Adipose tissue (tissue), 3 donors: ENCODE measurements around the gene AMMECR1L. TPM values are rescaled to one million over a fixed set of nuclear protein-coding genes. Genes with fewer than 3 reads are reported as not detected.
A peak's percentile ranks its signal among the peaks of the same experiment; 100 is the strongest.
"Not testable (repeated sequence)": the region's sequence is repeated elsewhere in the genome, so short reads cannot be mapped to it uniquely, and the experiment has no call there.

Experiments used
- H3K27ac ChIP-seq: one replicate; pipeline ENCODE4 v1.5.1; 2013; ENCODE audit warnings: low read depth, low read length
- WGBS, 3 donors: extraction: QIAGEN DNeasy Blood & Tissue Kit; methylation state at CpG; one replicate each; pipeline ENCODE4 v1.1.7; 2013; 5-methylcytosine and 5-hydroxymethylcytosine counted together
- polyA plus RNA-seq, 3 donors: library from polyadenylated mRNA; stranded (reverse); fragments of 200-250 nt; gene quantifications; one replicate each; pipeline ENCODE4 v1.2.3, GENCODE V29; 2013
- donor health status: healthy with polysubstance abuse.
- donor health status: Bipolar disorder and iron deficiency.
- donor health status: healthy.

Gene AMMECR1L
- 10 to 100 TPM in 1 of 3 donors, 1 to 10 TPM in 2; 5.7 to 15.4 (median 9.9) TPM for polyA plus RNA-seq

DNA sequence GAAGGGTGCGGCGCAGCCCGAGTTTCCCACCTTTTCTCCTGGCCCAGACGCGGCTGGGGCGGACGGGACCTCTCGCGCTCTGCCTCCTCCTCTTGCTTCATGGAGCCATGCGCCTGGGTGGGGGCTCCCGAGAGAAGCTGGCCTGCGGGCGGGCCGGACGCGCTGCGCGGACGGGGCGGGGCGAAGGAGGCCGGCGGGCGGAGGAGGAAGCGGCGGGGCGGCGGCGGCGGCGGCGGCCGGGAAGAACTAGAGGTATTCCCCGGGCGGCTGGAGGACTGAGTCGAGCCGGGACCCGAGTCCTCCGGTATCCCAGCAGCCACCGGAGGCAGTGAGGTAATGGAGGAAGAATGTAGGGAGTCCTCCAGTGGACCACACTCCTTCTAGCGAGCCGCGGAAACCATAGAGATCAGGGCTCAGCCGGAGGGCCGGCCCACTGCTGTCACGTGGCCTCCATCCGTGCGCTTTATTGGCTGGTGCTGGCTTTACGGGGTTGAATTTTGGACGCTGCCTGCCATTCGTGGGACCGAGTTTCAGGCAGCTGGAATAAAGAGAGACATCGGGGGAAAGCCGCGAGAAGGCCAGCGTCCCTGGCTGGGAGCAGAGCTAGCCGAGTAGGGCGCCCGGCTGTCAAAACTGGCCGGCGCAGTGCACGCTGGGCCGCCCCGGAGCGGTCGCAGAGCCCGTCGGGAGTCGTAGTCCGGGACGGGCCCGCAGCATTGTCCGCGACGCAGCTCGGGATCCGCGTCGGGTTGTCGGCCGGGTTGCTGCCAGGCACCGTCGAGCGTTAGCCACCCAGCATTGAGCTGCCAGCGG, at the start of gene AMMECR1L:
Gene AMMECR1L, minus strand, starts transcription at position 177 of the 813 bp plus-strand sequence. CDS start 11,722 bp downstream, outside the sequence.
- peak within 1 kb of the TSS; percentile 25 for H3K27ac ChIP-seq
- 0% methylated on average over 29 to 62 of the region's 85 CpGs for whole genome bisulfite sequencing, 3 donors

GRCh38 chr2:127935337-127935736, 49.6 kb upstream of the AMMECR1L start:
- WGBS, 3 donors: 87 to 90% (median 88%) methylated on average over 6 of the region's 6 CpGs
- H3K27ac ChIP-seq: no peak overlapping the region

- 62 to 79% (median 64%) methylated on average over 7 of the region's 7 CpGs for WGBS, 3 donors
- H3K27ac ChIP-seq: no peak overlapping the region
Measured at GRCh38 chr2:127932199-127932876, 46.6 kb upstream of the AMMECR1L start.

GRCh38 chr2:127929449-127929848, 43.7 kb upstream of the AMMECR1L start:
- WGBS, 3 donors: 83 to 87% (median 85%) methylated on average over 1 of the region's 1 CpG
- H3K27ac ChIP-seq: no peak overlapping the region

DNA sequence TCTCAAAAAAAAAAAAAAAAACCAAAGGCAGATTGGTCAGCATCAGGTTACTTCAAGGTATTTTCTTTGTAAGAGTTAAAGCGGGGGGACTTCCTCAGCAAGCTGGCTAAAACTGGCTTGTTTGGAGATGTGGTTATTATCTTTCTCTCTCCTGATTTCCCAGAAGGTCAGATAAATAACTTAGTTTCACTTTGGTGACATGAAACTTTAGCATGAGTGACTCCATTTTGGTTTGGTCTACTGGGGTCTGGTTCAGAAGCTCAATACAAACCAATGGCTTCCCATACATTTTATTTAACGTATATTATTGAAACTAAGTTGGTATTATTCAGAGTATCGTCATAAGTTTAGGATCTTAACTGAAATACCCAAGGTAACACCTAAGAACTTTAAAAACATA, 41.6 kb upstream of the AMMECR1L start:
- WGBS, 3 donors: 89 to 95% (median 93%) methylated on average over 3 of the region's 3 CpGs
- no peak overlapping the region for H3K27ac ChIP-seq

DNA sequence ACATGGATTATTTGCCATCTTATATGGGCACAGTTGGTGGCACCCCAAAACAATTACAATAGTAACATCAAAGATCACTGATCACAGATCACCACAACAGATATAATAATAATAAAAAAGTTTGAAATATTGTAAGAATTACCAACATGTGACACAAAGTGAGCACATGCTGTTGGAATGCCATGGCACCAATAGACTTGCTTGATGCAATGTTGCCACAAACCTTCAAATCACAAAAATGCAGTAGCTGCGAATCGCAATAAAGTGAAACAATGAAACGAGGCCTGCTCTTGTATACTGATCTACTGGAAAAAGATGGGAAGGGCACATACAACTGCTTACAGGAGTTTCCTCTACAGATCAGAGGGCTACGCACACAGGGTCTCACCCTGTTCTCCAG, 32.2 kb upstream of the AMMECR1L start:
- H3K27ac ChIP-seq: no peak overlapping the region
- 95 to 100% (median 96%) methylated on average over 4 of the region's 4 CpGs for WGBS, 3 donors

DNA sequence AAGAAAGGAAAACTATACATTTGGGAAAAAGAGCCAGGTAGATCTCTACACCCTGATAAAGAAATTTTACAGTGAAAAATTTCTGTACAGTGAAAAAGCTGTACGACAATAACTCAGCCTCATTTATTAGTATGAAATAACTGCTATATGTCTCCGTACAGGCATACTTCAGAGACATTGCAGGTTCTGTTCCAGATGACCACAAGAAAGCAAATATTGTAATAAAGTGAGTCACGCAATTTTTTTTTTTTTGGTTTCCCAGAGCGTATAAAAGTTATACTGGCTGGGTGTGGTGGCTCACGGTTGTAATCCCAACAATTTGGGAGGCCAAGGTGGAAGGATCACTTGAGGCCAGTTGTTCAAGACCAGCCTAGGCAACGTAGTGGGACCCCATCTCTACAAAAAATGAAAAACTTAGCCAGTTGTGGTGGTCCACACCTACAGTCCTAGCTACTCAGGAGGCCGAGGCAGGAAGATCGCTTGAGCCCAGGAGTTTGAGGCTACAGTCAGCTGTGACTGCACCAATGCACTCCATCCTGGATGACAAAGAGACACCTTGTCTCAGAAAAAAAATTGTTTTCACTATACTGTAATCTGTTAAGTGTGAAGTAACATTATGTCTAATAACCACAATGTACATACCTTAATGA, 28.2 kb upstream of the AMMECR1L start:
- WGBS, 3 donors: 86 to 92% (median 89%) methylated on average over 8 of the region's 8 CpGs
- no peak overlapping the region for H3K27ac ChIP-seq

- H3K27ac ChIP-seq: no peak overlapping the region
- WGBS, 3 donors: 36 to 60% (median 39%) methylated on average over 2 of the region's 2 CpGs
Measured at GRCh38 chr2:127911737-127912136, 26.0 kb upstream of the AMMECR1L start.

GRCh38 chr2:127910415-127910814, 24.7 kb upstream of the AMMECR1L start:
- H3K27ac ChIP-seq: no peak overlapping the region
- WGBS, 3 donors: 94 to 95% (median 95%) methylated on average over 3 of the region's 3 CpGs

DNA sequence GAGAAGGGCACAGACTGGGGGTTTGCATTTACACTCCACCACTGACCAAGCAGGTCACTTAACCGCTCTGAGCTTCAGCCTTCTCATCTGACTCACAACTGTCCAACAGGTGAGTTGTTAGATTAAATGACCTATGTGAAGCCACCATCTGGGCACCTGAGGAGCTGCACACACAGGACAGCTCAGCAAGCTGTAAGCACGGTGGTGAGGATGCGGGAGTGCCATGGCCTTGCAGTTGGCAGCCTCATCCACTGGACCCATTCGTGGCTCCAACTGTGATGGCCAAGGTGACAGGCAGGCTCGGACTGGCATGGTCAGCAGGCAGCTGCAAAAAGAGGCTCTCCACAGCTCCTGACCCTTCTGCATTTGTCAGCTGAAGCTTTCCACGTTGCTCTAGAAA, 23.3 kb upstream of the AMMECR1L start:
- H3K27ac ChIP-seq: no peak overlapping the region
- WGBS, 3 donors: 51 to 71% (median 70%) methylated on average over 6 of the region's 6 CpGs

DNA sequence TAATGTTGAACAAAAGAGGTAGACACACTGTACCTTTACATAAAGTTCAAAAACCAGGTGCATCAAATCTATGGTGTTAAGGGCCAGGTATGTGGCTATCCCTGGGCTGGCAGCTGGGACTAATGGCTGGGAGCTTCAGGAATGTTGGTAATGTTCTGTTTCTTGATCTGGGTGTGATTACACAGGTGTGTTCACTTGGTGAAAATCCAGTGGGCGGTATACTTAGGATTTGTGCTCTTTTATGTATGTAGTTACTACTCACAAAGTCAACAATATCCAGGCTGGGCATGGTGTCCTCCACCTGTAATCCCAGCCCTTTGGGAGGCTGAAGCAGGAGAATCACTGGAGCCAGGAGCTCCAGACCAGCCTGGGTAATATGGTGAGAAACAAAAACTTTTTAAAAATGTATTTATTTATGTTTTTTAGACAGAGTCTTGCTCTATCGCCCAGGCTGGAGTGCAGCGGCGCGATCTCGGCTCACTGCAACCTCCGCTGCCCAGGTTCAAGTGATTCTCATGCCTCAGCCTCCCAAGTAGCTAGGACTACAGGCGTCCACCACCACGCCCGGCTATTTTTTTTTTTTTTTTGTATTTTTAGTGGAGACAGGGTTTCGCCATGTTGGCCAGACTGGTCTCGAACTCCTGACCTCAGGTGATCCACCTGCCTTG, 22.1 kb upstream of the AMMECR1L start:
- not testable (repeated sequence) for H3K27ac ChIP-seq
- WGBS, 3 donors: 88 to 94% (median 93%) methylated on average over 12 of the region's 12 CpGs

- 53 to 70% (median 64%) methylated on average over 21 of the region's 21 CpGs for WGBS, 3 donors
- H3K27ac ChIP-seq: no peak overlapping the region
Measured at GRCh38 chr2:127906206-127906926, 20.6 kb upstream of the AMMECR1L start.

- H3K27ac ChIP-seq: no peak overlapping the region
- 51 to 73% (median 69%) methylated on average over 12 of the region's 12 CpGs for WGBS, 3 donors
Measured at GRCh38 chr2:127901339-127902056, 15.7 kb upstream of the AMMECR1L start.

GRCh38 chr2:127897531-127898211, 11.9 kb upstream of the AMMECR1L start:
- 29 to 42% (median 38%) methylated on average over 1 of the region's 1 CpG for WGBS, 3 donors
- no peak overlapping the region for H3K27ac ChIP-seq

- 68 to 74% (median 70%) methylated on average over 5 of the region's 5 CpGs for WGBS, 3 donors
- H3K27ac ChIP-seq: no peak overlapping the region
Measured at GRCh38 chr2:127893494-127893893, 7.7 kb upstream of the AMMECR1L start.

DNA sequence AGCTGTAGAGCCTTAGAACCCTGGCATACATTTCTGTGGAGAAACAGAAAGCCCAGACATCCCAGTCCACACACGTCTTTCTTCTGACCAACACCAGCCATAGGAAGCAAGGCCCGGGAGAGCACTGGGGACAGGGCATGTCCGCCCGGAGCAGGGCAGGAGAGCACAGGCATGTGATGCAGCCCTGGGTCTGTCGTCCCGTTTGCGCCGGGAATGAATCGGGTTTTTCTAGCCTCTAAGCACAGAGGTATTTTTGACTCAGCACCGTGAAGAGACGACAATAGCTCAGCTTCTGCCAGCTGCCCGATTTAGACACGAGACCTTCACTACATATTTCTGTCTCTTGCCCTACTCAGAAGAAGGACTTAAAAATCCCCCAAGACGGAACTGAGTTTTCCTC, 7.3 kb upstream of the AMMECR1L start:
- no peak overlapping the region for H3K27ac ChIP-seq
- WGBS, 3 donors: 91 to 93% (median 92%) methylated on average over 14 of the region's 14 CpGs

DNA sequence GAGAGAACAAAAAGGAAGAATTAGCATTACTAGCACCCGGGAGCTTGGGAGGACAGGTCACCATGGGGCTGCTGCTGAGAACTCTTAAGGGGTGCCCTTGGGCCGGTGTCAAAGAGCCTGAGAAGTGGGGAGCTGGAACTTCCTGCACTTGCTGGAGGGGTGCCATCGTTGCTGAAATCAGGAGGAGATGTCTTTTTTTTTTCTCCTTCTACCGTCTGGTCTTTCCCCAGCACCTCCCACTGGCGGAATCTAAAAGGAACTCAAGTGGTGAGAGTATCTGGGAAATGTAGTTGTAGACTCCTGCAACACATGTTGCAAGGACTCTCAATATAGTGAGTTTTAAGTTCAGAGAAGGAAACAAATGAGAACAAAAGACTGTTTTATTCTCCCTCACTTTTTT, 6.1 kb upstream of the AMMECR1L start:
- 33 to 48% (median 38%) methylated on average over 5 of the region's 5 CpGs for whole genome bisulfite sequencing, 3 donors
- H3K27ac ChIP-seq: no peak overlapping the region
